HepG2 (cell line): ENCODE measurements around the gene INSYN2B.

ENCODE experiments used
- AGO2 ChIP-seq: fragments of 200-400 bp; formaldehyde crosslinking; optimal IDR thresholded peaks from 2 replicates; pipeline ENCODE3; 2017; ENCODE audit warnings: mild to moderate bottlenecking, low read depth, low read length, moderate library complexity
- ELF1 ChIP-seq: sonication (generic); formaldehyde crosslinking; IDR thresholded peaks from 2 replicates; pipeline ENCODE4 v1.4.0; 2020; ENCODE audit warnings: missing genetic modification reagents
- FOXK1 ChIP-seq: sonication (generic); formaldehyde crosslinking; IDR thresholded peaks from 2 replicates; pipeline ENCODE4 v1.4.0; 2020; ENCODE audit warnings: low read depth, missing genetic modification reagents, borderline replicate concordance
- FOXP4 ChIP-seq: sonication (generic); formaldehyde crosslinking; IDR thresholded peaks from 2 replicates; pipeline ENCODE4 v1.4.0; 2020; ENCODE audit warnings: missing genetic modification reagents
- GABPB1 ChIP-seq: IDR thresholded peaks from 2 replicates; pipeline ENCODE4 v1.6.1; 2016; ENCODE audit warnings: mild to moderate bottlenecking, missing genetic modification reagents, moderate library complexity, missing compliant biosample characterization
- JUND ChIP-seq: sonication (generic); formaldehyde crosslinking; IDR thresholded peaks from 2 replicates; pipeline ENCODE4 v1.8.0; 2022; ENCODE audit warnings: mild to moderate bottlenecking, missing genetic modification reagents
- KLF16 ChIP-seq, 2 experiments: sonication (generic) in 1 of 2; formaldehyde crosslinking in 1 of 2; IDR thresholded peaks; 2 replicates each; pipeline versions ENCODE4 v1.6.1 to v1.8.0; 2016 to 2023; ENCODE audit warnings: missing genetic modification reagents in 2 of 2, missing compliant biosample characterization in 1 of 2
- POLR2A ChIP-seq, 2 experiments: IDR thresholded peaks; 2 replicates each; pipeline ENCODE4 v1.6.1; 2011; ENCODE audit warnings: low read depth in 2 of 2, low read length in 2 of 2, mild to moderate bottlenecking in 1 of 2, moderate library complexity in 1 of 2; ENCODE audit not compliant: insufficient read depth in 1 of 2
- SIN3B ChIP-seq: fragments of 150-350 bp; IDR thresholded peaks from 2 replicates; pipeline ENCODE4 v1.6.1; 2014; ENCODE audit warnings: low read length
- SRSF9 ChIP-seq: fragments of 200-400 bp; formaldehyde crosslinking; IDR thresholded peaks from 2 replicates; pipeline ENCODE4 v1.6.1; 2018; ENCODE audit warnings: borderline replicate concordance, mild to moderate bottlenecking, low read depth, low read length; ENCODE audit not compliant: insufficient read depth, poor library complexity, severe bottlenecking
- ZC3H4 ChIP-seq: sonication (generic); formaldehyde crosslinking; IDR thresholded peaks from 2 replicates; pipeline ENCODE4 v1.4.0; 2020; ENCODE audit warnings: missing genetic modification reagents, borderline replicate concordance
- ZNF17 ChIP-seq: sonication (generic); formaldehyde crosslinking; IDR thresholded peaks from 2 replicates; pipeline ENCODE4 v1.5.0; 2020; ENCODE audit warnings: mild to moderate bottlenecking, missing genetic modification reagents
- ZNF318 ChIP-seq: sonication (generic); formaldehyde crosslinking; IDR thresholded peaks from 2 replicates; pipeline ENCODE4 v1.4.0; 2020; ENCODE audit warnings: mild to moderate bottlenecking, missing genetic modification reagents
- ZNF484 ChIP-seq: sonication (generic); formaldehyde crosslinking; IDR thresholded peaks from 2 replicates; pipeline ENCODE4 v1.5.1; 2020; ENCODE audit warnings: mild to moderate bottlenecking, low read depth, missing genetic modification reagents, borderline replicate concordance

DNA sequence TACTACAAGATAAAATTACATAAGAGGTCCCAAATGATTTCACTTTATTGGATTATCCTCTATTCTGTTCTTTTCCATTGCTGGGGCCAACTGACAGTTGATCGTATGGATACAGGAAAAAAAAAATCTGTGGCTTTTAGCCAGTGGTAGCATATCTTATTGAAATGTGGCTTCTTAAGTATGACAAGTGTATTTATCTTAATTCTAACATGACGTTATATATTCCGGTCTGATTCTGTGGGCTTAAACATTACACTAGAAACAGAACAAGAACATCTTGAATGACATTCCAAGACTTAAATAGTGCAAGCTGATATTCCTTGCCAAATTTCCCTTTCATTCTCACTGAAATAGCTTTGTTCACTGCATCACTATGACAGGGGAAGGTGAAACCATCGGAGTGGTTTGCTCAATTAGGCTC is 117.9 kb downstream of the INSYN2B start:
- TF ChIP-seq JUND (CRISPR knock-in tag) (no peak), POLR2A (IDR thresholded peaks at IDR 0.05; ENCODE audit: insufficient read depth in 1 of 2, low read depth in 2 of 2, low read length in 2 of 2) (no peak), ZNF484 (CRISPR knock-in tag) (no peak), SIN3B (no peak), FOXP4 (CRISPR knock-in tag) (no peak), ZC3H4 (CRISPR knock-in tag) (no peak), ZNF17 (CRISPR knock-in tag) (no peak), GABPB1 (no peak), ZNF318 (no peak), AGO2 (no peak), ELF1 (CRISPR knock-in tag) (no peak), SRSF9 (no peak), FOXK1 (no peak), KLF16 (CRISPR knock-in tag; IDR thresholded peaks at IDR 0.05) (no peak)
